ENCODE results near the gene SUPT5H. TPM values are rescaled to one million over a fixed set of nuclear protein-coding genes. Genes with fewer than 3 reads are reported as not detected.

SUPT5H gene
- total and polyA plus RNA-seq, 5 donors, result 68.8 to 85.1 (median 76.4) TPM

- H3K27me3 ChIP-seq (ENCODE audit: control insufficient read depth, insufficient read depth), result no peaks in the 10 kb centered on the region
- no peaks in the 10 kb centered on the region for H3K9me3 ChIP-seq (ENCODE audit: control insufficient read depth, low read length)
- peak overlapping the region; percentile 82 for H3K27ac ChIP-seq (ENCODE audit: low read length)
- H3K4me1 ChIP-seq (ENCODE audit: control insufficient read depth, insufficient read depth, low read length), result peaks cover 4% of the 10 kb centered on the region
- intact Hi-C loops (cut with DNase I), result no loop called here
- ATAC-seq (peak; percentile 73 to 88), DNase-seq (peak; percentile 83 to 91 (median 91))
- 17% methylated on average over 23 of the region's 23 CpGs for WGBS
- no peak overlapping the region for H3K4me3 ChIP-seq (ENCODE audit: low read length)
These were observed 16.9 kb upstream of the SUPT5H start for GRCh38 chr19:39428283-39429112.

DNA sequence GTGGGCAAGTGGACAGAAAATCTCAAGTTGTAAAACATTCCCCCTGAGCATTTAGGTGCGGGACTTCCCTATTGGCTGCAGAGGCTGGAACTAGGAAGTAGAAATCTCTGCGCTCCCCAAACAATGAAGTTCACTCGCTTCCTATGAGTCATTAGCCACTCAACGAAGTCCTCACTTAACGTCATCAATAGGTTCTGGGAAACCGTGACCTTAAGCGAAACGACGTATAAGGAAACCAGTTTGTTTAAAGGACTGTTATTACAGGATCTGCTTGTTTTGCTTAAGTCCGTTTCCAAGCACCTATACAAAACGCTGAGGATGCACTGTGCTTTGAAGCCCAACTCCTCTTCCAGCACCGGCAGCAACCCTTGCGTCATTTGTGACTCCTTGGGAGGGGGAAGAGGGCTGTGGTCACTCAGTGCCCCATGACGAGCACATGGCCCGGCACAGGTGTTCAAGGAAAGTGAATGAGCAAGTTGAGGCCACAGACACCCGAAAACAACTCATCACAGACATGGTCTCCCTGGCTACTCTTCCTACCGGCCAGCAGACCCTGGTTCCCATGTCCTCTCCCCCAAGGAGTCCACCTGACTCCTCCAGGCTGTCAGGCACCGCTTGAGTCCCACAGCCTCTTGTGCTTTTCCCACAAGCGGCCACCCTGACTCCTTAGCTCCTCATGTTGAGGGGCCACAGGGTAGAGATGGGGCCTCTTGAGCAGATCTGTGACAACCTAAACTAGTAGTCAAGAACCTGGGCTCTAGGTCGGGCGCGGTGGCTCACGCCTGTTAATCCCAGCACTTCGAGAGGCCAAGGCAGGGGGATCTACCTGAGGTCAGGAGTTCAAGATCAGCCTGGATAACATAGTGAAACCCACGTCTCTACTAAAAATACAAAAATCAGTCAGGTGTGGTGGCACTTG lies 14.4 kb upstream of the SUPT5H start:
- peak in 1 of 2 donors; percentile 52 for ATAC-seq
- H3K9me3 ChIP-seq (ENCODE audit: control insufficient read depth, low read length), result no peaks in the 10 kb centered on the region
- H3K27ac ChIP-seq (ENCODE audit: low read length), result peak overlapping the region; percentile 13
- peaks cover 7% of the 10 kb centered on the region for H3K4me1 ChIP-seq (ENCODE audit: control insufficient read depth, insufficient read depth, low read length)
- no peaks in the 10 kb centered on the region for H3K27me3 ChIP-seq (ENCODE audit: control insufficient read depth, insufficient read depth)
- intact Hi-C loops (cut with DNase I), result no loop called here
- peak in 2 of 3 donors; percentile 53 to 62 for DNase-seq
- no peak overlapping the region for H3K4me3 ChIP-seq (ENCODE audit: low read length)
- 62% methylated on average over 25 of the region's 25 CpGs for WGBS

- ATAC-seq (no peak), DNase-seq (peak in 1 of 3 donors; percentile 36)
- Histone ChIP-seq H3K27me3 (ENCODE audit: control insufficient read depth, insufficient read depth) (no peaks in the 10 kb centered on the region), H3K4me1 (ENCODE audit: control insufficient read depth, insufficient read depth, low read length) (peaks cover 7% of the 10 kb centered on the region), H3K9me3 (ENCODE audit: control insufficient read depth, low read length) (no peaks in the 10 kb centered on the region), H3K4me3 (ENCODE audit: low read length) (no peak overlapping the region), H3K27ac (ENCODE audit: low read length) (no peak overlapping the region)
- 97% methylated on average over 8 of the region's 8 CpGs for WGBS
- intact Hi-C loops (cut with DNase I), result no loop called here
These were observed 12.7 kb upstream of the SUPT5H start for GRCh38 chr19:39432677-39433025.

- peak in 1 of 3 donors; percentile 27 for DNase-seq
- H3K9me3 ChIP-seq (ENCODE audit: control insufficient read depth, low read length), result no peaks in the 10 kb centered on the region
- no peaks in the 10 kb centered on the region for H3K27me3 ChIP-seq (ENCODE audit: control insufficient read depth, insufficient read depth)
- intact Hi-C loops (cut with DNase I), result no loop called here
- peaks cover 5% of the 10 kb centered on the region for H3K4me1 ChIP-seq (ENCODE audit: control insufficient read depth, insufficient read depth, low read length)
- H3K4me3 ChIP-seq (ENCODE audit: low read length), result no peak overlapping the region
- no peak overlapping the region for H3K27ac ChIP-seq (ENCODE audit: low read length)
- 93% methylated on average over 8 of the region's 8 CpGs for WGBS
- no peak for ATAC-seq
These were observed 11.8 kb upstream of the SUPT5H start for GRCh38 chr19:39433480-39434079.

DNA sequence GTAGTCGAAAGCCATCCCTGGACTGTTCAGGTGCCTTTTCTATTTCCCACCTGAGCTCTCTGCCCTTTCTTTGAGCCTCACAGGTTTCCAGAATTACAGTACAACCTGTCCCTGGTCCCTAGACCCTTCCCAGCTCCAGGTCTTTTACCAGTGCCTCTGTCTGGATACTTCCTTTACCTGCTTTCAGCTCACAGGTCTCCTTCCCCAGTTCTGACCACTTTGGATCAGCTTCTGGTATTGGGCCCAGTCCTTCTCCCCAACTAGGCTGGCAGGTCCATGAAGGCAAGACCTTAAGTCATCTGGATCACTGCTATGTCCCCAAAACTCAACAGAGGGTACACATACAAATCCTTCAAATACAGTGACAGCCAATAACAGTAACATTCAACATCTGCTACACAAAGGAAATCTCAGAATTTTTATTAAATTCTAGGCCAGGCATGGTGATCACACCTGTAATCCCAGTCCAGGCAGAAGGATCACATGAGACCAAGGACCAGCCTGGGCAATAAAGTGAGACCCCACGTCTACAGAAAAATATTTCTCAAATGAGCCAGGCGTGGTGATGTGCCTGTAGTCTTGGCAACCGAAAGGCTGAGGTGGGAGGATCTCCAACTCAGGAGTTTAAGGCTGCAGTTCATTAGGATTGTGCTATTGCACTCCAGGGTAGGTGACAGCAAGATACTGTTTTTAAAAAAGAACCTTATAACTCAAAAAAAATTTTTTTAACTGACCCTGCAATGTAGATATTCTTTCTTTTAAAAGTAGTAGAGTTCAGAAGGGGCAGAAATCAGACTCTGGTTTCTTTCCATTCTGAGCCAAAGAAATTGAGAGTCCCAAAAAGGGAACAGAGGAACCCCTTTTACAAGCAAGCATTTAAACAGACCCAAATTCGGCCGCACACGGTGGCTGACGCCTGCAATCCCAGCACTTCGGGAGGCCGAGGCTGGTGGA lies 11.0 kb upstream of the SUPT5H start:
- intact Hi-C loops (cut with DNase I), result no loop called here
- peak overlapping the region; percentile 88 for H3K4me3 ChIP-seq (ENCODE audit: low read length)
- no peaks in the 10 kb centered on the region for H3K9me3 ChIP-seq (ENCODE audit: control insufficient read depth, low read length)
- no peaks in the 10 kb centered on the region for H3K27me3 ChIP-seq (ENCODE audit: control insufficient read depth, insufficient read depth)
- no peak overlapping the region for H3K27ac ChIP-seq (ENCODE audit: low read length)
- H3K4me1 ChIP-seq (ENCODE audit: control insufficient read depth, insufficient read depth, low read length), result peaks cover 3% of the 10 kb centered on the region
- DNase-seq (peak in 1 of 3 donors; percentile 33), ATAC-seq (no peak)
- WGBS, result 52% methylated on average over 10 of the region's 10 CpGs

DNA sequence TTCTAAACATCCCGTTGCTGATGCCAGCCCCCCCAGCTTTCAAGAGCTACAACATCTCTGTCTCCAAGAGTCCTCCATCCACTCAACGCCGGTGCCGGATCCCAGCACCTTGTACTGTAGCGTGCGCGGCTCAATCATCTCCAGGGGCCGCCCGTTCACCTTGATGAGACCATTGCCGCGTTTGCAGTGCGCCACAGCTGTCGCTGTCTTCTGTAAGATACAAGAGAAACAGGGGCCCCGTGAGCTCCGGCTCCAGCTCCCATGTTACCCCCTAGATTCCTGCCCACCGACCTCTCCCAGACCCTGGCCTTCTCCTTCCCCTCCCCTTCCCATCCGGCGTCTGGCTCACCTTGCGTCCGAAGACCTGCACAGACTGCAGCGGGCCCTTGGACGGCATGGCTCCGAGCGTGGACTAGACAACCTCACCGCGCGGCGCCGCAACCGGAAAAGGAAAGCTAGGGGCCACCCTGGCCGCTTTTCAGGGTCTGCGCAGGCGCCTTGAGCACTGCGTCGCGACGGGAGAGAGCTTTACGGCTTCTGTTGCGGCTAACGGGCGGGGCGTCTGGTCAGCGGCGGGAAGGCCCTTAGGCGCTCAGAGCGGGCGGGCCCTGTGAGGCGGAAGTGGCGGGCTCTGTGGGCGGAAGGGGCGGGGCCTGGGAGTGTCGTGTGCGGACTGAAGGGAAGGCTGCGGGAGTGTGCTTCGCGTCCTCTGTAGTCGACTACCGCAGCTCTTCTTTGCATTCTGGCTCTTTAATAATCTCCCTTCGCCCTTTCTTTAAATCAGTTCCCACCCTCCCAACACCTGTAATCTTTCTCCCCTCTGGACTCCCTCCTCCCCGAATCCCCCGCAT lies 9.7 kb upstream of the SUPT5H start, which contains the start of gene RPS16:
Gene RPS16, minus strand, starts transcription at position 451 of the 851 bp plus-strand sequence. Its CDS starts 54 bp downstream, at position 397.
- ATAC-seq (peak; percentile 97 to 99), DNase-seq (peak; percentile 99 to 100 (median 100))
- Histone ChIP-seq H3K4me3 (ENCODE audit: low read length) (peak within 1 kb of the TSS; percentile 88), H3K9me3 (ENCODE audit: control insufficient read depth, low read length) (no peaks in the 10 kb centered on the region), H3K27ac (ENCODE audit: low read length) (peak within 1 kb of the TSS; percentile 84), H3K4me1 (ENCODE audit: control insufficient read depth, insufficient read depth, low read length) (peaks cover 3% of the 10 kb centered on the region), H3K27me3 (ENCODE audit: control insufficient read depth, insufficient read depth) (no peaks in the 10 kb centered on the region)
- under 1% methylated on average over 61 of the region's 61 CpGs for WGBS
- intact Hi-C loops (cut with DNase I), result no loop called here

- H3K27ac ChIP-seq (ENCODE audit: low read length), result peak overlapping the region; percentile 71
- intact Hi-C loops (cut with DNase I), result no loop called here
- WGBS, result 0% methylated on average over 2 of the region's 2 CpGs
These were observed 9.0 kb upstream of the SUPT5H start for GRCh38 chr19:39436350-39436716.

GRCh38 chr19:39438270-39438934 lies 7.0 kb upstream of the SUPT5H start:
- Histone ChIP-seq H3K27ac (ENCODE audit: low read length) (no peak overlapping the region), H3K4me3 (ENCODE audit: low read length) (no peak overlapping the region), H3K4me1 (ENCODE audit: control insufficient read depth, insufficient read depth, low read length) (peaks cover 3% of the 10 kb centered on the region), H3K9me3 (ENCODE audit: control insufficient read depth, low read length) (no peaks in the 10 kb centered on the region), H3K27me3 (ENCODE audit: control insufficient read depth, insufficient read depth) (no peaks in the 10 kb centered on the region)
- peak in 1 of 3 donors; percentile 16 for DNase-seq
- WGBS, result 80% methylated on average over 9 of the region's 9 CpGs
- intact Hi-C loops (cut with DNase I), result no loop called here
- no peak for ATAC-seq

More at GRCh38 chr19:39436350-39436716, 9.0 kb upstream of the SUPT5H start:
- Histone ChIP-seq H3K4me3 (ENCODE audit: low read length) (peak overlapping the region; percentile 53), H3K4me1 (ENCODE audit: control insufficient read depth, insufficient read depth, low read length) (peaks cover 3% of the 10 kb centered on the region), H3K27me3 (ENCODE audit: control insufficient read depth, insufficient read depth) (no peaks in the 10 kb centered on the region), H3K9me3 (ENCODE audit: control insufficient read depth, low read length) (no peaks in the 10 kb centered on the region)
- no peak for ATAC-seq
- DNase-seq, result no peak

DNA sequence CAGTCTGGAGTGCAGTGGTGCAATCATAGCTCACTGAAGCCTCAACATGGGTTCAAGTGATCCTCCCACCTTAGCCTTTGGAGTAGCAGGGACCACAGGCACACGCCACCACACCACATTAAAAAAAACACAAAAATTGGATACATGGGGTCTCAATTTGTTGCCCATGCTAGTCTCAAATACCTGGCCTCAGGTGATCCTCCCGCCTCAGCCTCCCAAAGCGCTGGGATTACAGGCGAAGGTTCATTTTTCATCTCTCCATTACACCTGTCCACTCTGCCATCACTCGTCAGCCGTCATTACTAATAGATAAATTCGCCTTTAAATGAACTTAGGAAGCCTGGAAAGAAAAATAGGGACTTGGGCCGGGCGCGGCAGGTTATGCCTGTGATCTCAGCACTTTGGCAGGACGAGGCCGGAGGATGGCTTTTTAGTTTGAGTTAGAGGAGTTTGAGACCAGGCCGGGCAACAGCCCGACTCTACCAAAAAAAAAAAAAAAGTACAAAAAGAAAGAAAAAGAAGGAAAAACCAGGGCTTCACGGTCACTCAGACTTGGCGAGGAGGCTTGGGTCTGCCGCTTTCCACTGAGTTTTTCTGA lies 685 bp upstream of the SUPT5H start:
- DNase-seq (peak in 1 of 3 donors; percentile 42), ATAC-seq (peak; percentile 5 to 19)
- Histone ChIP-seq H3K4me1 (ENCODE audit: control insufficient read depth, insufficient read depth, low read length) (peaks cover 3% of the 10 kb centered on the region), H3K27ac (ENCODE audit: low read length) (peak overlapping the region; percentile 96), H3K9me3 (ENCODE audit: control insufficient read depth, low read length) (no peaks in the 10 kb centered on the region), H3K4me3 (ENCODE audit: low read length) (peak overlapping the region; percentile 91), H3K27me3 (ENCODE audit: control insufficient read depth, insufficient read depth) (no peaks in the 10 kb centered on the region)
- intact Hi-C loops (cut with DNase I), result loop anchor here in 2 of 4 donors (10.0 kb wide), 1 partner anchor 90 kb away; the partner anchor contains the start of gene EID2B (in 2 of the 2)
- 6% methylated on average over 17 of the region's 17 CpGs for WGBS
